HUES48 (cell line): ENCODE measurements around the gene HERC2.
"Not testable (repeated sequence)": the region's sequence is repeated elsewhere in the genome, so short reads cannot be mapped to it uniquely, and the experiment has no call there.

Source experiments
- H3K27ac ChIP-seq: one replicate; pipeline ENCODE4 v1.7.0; 2013; ENCODE audit warnings: low read depth, low read length, inconsistent platforms
- H3K27me3 ChIP-seq: 2 replicates; pipeline ENCODE4 v1.6.1; 2013; ENCODE audit warnings: mild to moderate bottlenecking, low read length; ENCODE audit not compliant: control insufficient read depth, insufficient read depth
- H3K36me3 ChIP-seq: 2 replicates; pipeline ENCODE4 v1.6.1; 2013; ENCODE audit warnings: low read length; ENCODE audit not compliant: control insufficient read depth, insufficient read depth
- H3K4me1 ChIP-seq: 2 replicates; pipeline ENCODE4 v1.6.1; 2013; ENCODE audit warnings: mild to moderate bottlenecking, low read length; ENCODE audit not compliant: control insufficient read depth, insufficient read depth
- H3K4me3 ChIP-seq: 2 replicates; pipeline ENCODE4 v1.5.1; 2013; ENCODE audit warnings: mild to moderate bottlenecking, low read depth, low read length
- H3K9ac ChIP-seq: 2 replicates; pipeline ENCODE4 v1.6.1; 2013; ENCODE audit warnings: mild to moderate bottlenecking, low read depth, low read length, moderate library complexity
- H3K9me3 ChIP-seq: 2 replicates; pipeline ENCODE4 v1.6.1; 2013; ENCODE audit warnings: low read length; ENCODE audit not compliant: control insufficient read depth, insufficient read depth

HERC2 gene

DNA sequence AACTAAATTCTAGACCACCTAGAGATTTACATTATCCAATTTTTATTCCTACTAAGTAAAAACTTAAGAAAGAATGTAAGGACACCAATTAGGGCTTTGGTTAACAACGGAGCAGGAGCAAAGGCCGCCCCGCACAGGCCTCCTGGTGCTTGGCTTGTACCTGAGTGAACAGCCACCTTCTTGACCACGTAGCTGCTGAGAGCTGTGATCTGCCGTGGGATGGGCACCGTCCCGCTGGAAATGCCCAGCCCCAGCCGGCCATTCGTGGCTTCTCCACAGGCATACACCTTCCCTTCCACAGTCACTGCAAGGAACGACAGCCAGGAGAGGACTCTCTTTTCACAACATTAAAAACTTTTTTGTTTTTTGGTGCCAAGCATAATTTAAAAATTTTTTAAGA lies 143.3 kb downstream of the HERC2 start:
- Histone ChIP-seq H3K4me1 (no peaks in the 10 kb centered on the region), H3K4me3 (no peak overlapping the region), H3K27ac (no peak overlapping the region), H3K9me3 (no peaks in the 10 kb centered on the region), H3K9ac (no peak overlapping the region), H3K27me3 (no peaks in the 10 kb centered on the region), H3K36me3 (peaks cover 91% of the 10 kb centered on the region)

- Histone ChIP-seq H3K27ac (no peak overlapping the region), H3K36me3 (peaks cover 90% of the 10 kb centered on the region)
Measured at GRCh38 chr15:28178290-28178689, 143.7 kb downstream of the HERC2 start.

GRCh38 chr15:28169366-28169765 lies 152.6 kb downstream of the HERC2 start:
- peaks cover 72% of the 10 kb centered on the region for H3K36me3 ChIP-seq
- H3K9ac ChIP-seq, result no peak overlapping the region
- H3K4me3 ChIP-seq, result no peak overlapping the region
- H3K27me3 ChIP-seq, result no peaks in the 10 kb centered on the region
- H3K27ac ChIP-seq, result peak overlapping the region; percentile 78
- peaks cover 8% of the 10 kb centered on the region for H3K4me1 ChIP-seq
- H3K9me3 ChIP-seq, result no peaks in the 10 kb centered on the region

More at GRCh38 chr15:28178290-28178689, 143.7 kb downstream of the HERC2 start:
- Histone ChIP-seq H3K27me3 (no peaks in the 10 kb centered on the region), H3K9ac (no peak overlapping the region), H3K4me1 (no peaks in the 10 kb centered on the region), H3K9me3 (no peaks in the 10 kb centered on the region), H3K4me3 (no peak overlapping the region)

GRCh38 chr15:28168405-28169121 lies 153.4 kb downstream of the HERC2 start:
- not testable (repeated sequence) for H3K9me3 ChIP-seq, H3K9ac ChIP-seq, H3K4me3 ChIP-seq, H3K27me3 ChIP-seq, H3K4me1 ChIP-seq
- Histone ChIP-seq H3K27ac (peak overlapping the region; percentile 78), H3K36me3 (peaks cover 76% of the 10 kb centered on the region)

DNA sequence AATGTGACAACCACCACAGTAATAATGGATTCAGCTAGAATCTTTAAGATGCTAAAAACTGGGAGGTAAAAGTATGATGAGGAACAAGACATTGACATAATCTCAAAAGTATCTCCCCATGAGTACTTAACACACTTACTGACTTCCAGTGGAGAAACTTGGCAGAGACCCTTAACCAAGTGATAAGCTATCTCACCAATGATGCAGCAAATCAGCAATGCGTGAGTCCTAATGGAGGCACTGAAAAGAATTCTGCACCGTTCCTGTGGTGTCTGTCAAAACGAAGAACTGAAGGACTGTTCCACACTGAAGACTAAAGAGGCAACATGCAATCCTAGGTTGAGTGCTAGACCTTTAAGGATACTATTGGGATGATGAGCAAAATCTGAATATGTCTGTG lies 154.9 kb downstream of the HERC2 start:
- peaks cover 82% of the 10 kb centered on the region for H3K36me3 ChIP-seq
- no peaks in the 10 kb centered on the region for H3K27me3 ChIP-seq
- no peak overlapping the region for H3K9ac ChIP-seq

DNA sequence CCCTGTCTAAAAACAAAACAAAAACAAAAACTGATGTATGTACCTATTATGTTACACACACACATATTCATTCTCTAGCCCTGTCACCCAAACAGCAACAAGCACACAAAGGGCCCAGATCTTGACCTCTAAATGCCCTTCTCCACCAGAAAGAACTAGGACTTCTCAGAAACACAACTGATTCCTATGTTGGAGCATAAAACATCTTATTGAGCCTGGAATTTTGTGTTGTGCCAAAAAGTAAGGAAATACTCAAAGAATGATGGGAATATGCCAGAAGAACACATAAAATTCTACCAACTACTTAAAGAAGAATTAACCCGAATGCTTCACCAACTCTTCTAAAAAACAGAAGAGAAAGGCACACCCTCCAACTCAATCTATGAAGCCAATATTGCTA lies 156.2 kb downstream of the HERC2 start:
- no peak overlapping the region for H3K27ac ChIP-seq
- H3K9ac ChIP-seq, result no peak overlapping the region
- H3K4me1 ChIP-seq, result peaks cover 8% of the 10 kb centered on the region
- H3K36me3 ChIP-seq, result peaks cover 90% of the 10 kb centered on the region
- H3K4me3 ChIP-seq, result no peak overlapping the region
- H3K9me3 ChIP-seq, result peaks cover 8% of the 10 kb centered on the region; the same call in 1 of the 2 replicates
- H3K27me3 ChIP-seq, result no peaks in the 10 kb centered on the region

More for the DNA sequence above, 154.9 kb downstream of the HERC2 start:
- H3K4me1 ChIP-seq, result peaks cover 8% of the 10 kb centered on the region
- H3K9me3 ChIP-seq, result no peaks in the 10 kb centered on the region
- H3K4me3 ChIP-seq, result no peak overlapping the region
- H3K27ac ChIP-seq, result no peak overlapping the region

DNA sequence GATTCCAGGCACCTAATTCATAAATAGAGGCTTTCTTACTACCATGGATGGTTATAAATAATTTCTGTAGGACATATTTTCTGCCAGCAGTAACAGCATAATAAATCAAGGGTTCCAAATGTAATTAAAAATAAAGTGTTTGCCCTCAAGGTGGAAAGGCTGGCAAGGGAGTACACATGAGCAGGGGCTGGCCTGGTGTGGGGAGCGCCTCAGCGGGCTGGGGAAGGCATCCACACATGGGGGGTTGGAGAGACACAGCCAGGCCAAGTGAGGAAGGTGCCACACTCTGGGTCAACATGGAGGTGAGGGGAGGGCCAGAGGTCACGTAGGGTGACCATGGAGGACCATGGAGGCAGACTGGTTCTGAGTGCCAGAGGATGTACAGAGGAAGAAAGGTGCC lies 157.1 kb downstream of the HERC2 start:
- Histone ChIP-seq H3K36me3 (peaks cover 90% of the 10 kb centered on the region), H3K27ac (no peak overlapping the region), H3K27me3 (no peaks in the 10 kb centered on the region), H3K4me1 (peaks cover 8% of the 10 kb centered on the region), H3K9ac (no peak overlapping the region), H3K9me3 (peaks cover 11% of the 10 kb centered on the region; the same call in 1 of the 2 replicates), H3K4me3 (no peak overlapping the region)

DNA sequence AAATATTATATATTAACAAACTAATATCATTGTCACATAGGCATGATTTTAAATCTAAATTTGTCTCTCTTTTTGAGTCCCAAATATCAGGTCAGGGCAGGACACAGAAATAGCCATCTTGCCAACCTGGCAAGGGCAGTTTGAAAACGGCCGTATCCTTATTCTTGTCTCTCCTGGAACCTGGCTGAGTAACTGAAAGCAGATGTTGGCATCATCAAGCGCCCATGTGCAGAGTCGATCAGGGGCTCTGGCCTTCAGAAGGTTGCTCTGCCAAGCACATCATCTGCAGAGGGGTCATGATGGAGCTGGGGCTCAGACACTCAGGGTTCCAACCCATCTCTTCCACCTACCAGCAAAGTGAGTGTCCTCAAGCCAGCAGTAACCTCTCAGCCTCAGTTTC lies 167.7 kb downstream of the HERC2 start:
- Histone ChIP-seq H3K27me3 (no peaks in the 10 kb centered on the region), H3K4me1 (no peaks in the 10 kb centered on the region), H3K4me3 (no peak overlapping the region), H3K36me3 (peaks cover 11% of the 10 kb centered on the region), H3K9ac (no peak overlapping the region), H3K9me3 (no peaks in the 10 kb centered on the region), H3K27ac (no peak overlapping the region)

DNA sequence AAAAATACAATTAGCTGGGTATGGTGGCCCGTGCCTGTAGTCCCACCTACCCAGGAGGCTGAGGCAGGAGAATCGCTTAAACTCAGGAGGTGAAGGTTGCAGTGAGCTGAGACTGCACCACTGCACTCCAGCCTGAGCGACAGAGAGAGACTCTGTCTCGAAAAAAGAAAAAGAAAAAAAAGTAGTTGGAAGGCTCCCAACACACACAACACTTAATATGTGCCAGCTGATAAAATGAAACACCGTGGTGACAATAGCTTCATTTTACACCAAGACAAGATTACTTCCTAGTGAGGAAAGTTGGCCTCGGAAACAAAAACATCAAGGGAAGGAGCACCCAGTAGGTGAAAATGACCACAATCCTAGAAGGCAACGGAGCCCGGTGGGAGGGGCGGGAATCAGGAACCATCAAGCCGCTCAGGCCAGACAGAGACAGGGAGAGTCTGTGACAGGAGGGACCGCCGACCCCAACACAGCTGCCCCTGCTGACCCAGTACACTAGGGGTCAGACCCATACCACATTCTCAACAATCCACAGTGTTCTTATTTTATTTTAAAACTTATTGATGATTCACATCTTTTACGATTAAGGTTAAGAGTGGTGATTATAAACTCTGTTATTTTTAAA lies 168.4 kb downstream of the HERC2 start:
- no peak overlapping the region for H3K9ac ChIP-seq
- H3K4me1 ChIP-seq, result no peaks in the 10 kb centered on the region
- no peaks in the 10 kb centered on the region for H3K27me3 ChIP-seq
- no peak overlapping the region for H3K4me3 ChIP-seq
- H3K27ac ChIP-seq, result no peak overlapping the region
- H3K36me3 ChIP-seq, result peaks cover 11% of the 10 kb centered on the region
- H3K9me3 ChIP-seq, result no peaks in the 10 kb centered on the region

DNA sequence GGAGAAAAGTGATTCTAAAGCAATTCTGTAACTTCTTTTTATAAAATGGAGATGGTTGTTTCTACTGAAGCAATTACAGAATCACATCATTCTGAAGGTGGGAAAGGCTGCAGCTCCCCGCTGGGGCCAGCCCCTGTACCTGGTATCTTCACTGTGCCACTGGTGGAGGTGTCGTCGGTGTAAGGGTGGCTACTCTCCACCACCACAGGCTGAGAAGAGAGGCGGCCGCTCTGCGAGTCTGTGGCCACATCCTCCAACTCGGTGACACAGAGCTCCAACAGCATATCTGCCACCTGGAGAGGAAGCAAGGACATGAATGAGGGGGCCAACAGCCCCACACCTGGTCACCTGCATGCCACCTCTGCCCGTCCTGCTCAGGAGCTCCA lies 169.4 kb downstream of the HERC2 start:
- not testable (repeated sequence) for H3K9me3 ChIP-seq, H3K4me1 ChIP-seq, H3K27me3 ChIP-seq, H3K9ac ChIP-seq, H3K27ac ChIP-seq, H3K4me3 ChIP-seq
- H3K36me3 ChIP-seq, result peaks cover 11% of the 10 kb centered on the region

DNA sequence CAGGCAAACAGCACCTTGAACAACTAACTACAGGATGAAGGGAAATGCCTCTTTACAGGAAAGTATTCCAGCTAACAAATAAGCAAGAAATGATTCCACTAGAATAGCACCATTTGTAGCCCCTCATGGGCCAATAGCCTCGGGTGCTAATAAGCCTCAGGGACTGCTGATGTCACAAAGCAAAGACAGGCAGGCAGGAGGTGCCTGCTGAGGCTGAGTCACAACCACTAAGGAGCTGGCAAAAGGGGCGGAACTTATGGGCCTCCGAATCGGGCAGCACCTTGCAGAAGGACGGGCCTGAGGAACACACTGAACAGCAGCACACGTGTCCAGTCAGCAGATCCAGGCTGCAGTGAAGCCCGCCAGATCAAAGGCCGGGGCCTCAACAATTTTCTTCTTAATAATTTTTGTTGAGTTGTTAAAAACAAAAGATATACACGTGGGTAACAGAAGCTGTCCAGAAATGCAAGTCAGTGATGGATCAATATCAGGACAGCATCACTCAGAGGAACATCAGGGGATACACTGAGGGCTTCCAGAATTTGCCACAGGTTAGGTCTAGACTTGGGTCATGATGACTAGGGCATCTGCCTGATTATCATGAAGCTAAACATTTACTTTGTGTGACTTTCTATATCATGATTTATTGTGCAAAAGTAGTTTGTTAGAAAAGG lies 170.0 kb downstream of the HERC2 start:
- not testable (repeated sequence) for H3K27ac ChIP-seq, H3K4me3 ChIP-seq, H3K9me3 ChIP-seq, H3K27me3 ChIP-seq, H3K4me1 ChIP-seq, H3K9ac ChIP-seq
- peaks cover 11% of the 10 kb centered on the region for H3K36me3 ChIP-seq
